SU-DHL-6 (cell line): ENCODE results near the gene OSBPL7.

ENCODE experiments used
- H2AFZ ChIP-seq: fragments of 200-600 bp; sonication (generic); 2 replicates; pipeline ENCODE4 v1.6.1; 2014; ENCODE audit warnings: low read depth, mild to moderate bottlenecking, moderate library complexity, mixed read lengths, antibody characterized with exemption, low read length; ENCODE audit not compliant: severe bottlenecking
- H3F3A ChIP-seq: fragments of 200-600 bp; shearing (Covaris generic); 2 replicates; pipeline ENCODE4 v1.6.0; 2016; ENCODE audit warnings: antibody characterized with exemption, mild to moderate bottlenecking; ENCODE audit not compliant: insufficient read depth
- H3K27ac ChIP-seq: fragments of 200-600 bp; sonication (generic); 2 replicates; pipeline ENCODE4 v1.5.1; 2016; ENCODE audit warnings: low read depth, mild to moderate bottlenecking, low read length, moderate library complexity, mixed read lengths
- H3K27me3 ChIP-seq: fragments of 200-600 bp; sonication (generic), shearing (Covaris generic); 2 replicates; pipeline ENCODE4 v1.6.0; 2014; ENCODE audit warnings: mild to moderate bottlenecking, low read length
- H3K36me3 ChIP-seq: fragments of 200-600 bp; sonication (generic); 2 replicates; pipeline ENCODE4 v1.6.1; 2014; ENCODE audit warnings: mild to moderate bottlenecking, low read length, mixed read lengths
- H3K4me2 ChIP-seq: fragments of 300-600, 200-600 bp; shearing (Covaris generic), sonication (generic); 2 replicates; pipeline ENCODE4 v1.6.0; 2014; ENCODE audit warnings: low read length, low read depth, mild to moderate bottlenecking; ENCODE audit not compliant: poor library complexity, severe bottlenecking
- H3K4me3 ChIP-seq: fragments of 200-600 bp; sonication (generic); 2 replicates; pipeline ENCODE4 v1.5.1; 2014; ENCODE audit warnings: antibody characterized with exemption, low read length, mild to moderate bottlenecking, mixed read lengths; ENCODE audit not compliant: insufficient read depth, poor library complexity, severe bottlenecking
- H3K79me2 ChIP-seq: fragments of 200-600 bp; sonication (generic); 2 replicates; pipeline ENCODE4 v1.6.1; 2014; ENCODE audit warnings: mild to moderate bottlenecking, low read length, moderate library complexity; ENCODE audit not compliant: insufficient read depth
- H3K9ac ChIP-seq: fragments of 200-600 bp; sonication (generic); 2 replicates; pipeline ENCODE4 v1.7.0; 2014; ENCODE audit warnings: mild to moderate bottlenecking, low read length
- H3K9me2 ChIP-seq: fragments of 200-600 bp; sonication (generic); replicated peaks from 2 replicates; pipeline ENCODE4 v1.6.1; 2014; ENCODE audit warnings: low read length; ENCODE audit not compliant: insufficient read depth
- H3K9me3 ChIP-seq: fragments of 200-600 bp; sonication (generic); 2 replicates; pipeline ENCODE4 v1.6.1; 2014; ENCODE audit warnings: low read length, mixed read lengths; ENCODE audit not compliant: insufficient read depth
- H4K20me1 ChIP-seq: fragments of 200-600 bp; sonication (generic); 2 replicates; pipeline ENCODE4 v1.6.1; 2014; ENCODE audit warnings: low read depth, mild to moderate bottlenecking, antibody characterized with exemption, low read length, moderate library complexity, mixed read lengths
- EZH2phosphoT487 ChIP-seq: fragments of 200-600 bp; sonication (generic), shearing (Covaris generic); conservative IDR thresholded peaks from 2 replicates; pipeline ENCODE4 v1.6.1; 2018; ENCODE audit warnings: mild to moderate bottlenecking, antibody characterized with exemption, low read length, moderate library complexity, mixed read lengths
- TF ChIP-seq, protein P1 (sequence below): fragments of 200-600 bp; sonication (generic); IDR thresholded peaks from one replicate; pipeline ENCODE4 v1.5.1; 2017; ENCODE audit warnings: antibody characterized with exemption, mild to moderate bottlenecking, low read length, moderate library complexity; ENCODE audit not compliant: insufficient read depth, poor library complexity, severe bottlenecking

The OSBPL7 gene

DNA sequence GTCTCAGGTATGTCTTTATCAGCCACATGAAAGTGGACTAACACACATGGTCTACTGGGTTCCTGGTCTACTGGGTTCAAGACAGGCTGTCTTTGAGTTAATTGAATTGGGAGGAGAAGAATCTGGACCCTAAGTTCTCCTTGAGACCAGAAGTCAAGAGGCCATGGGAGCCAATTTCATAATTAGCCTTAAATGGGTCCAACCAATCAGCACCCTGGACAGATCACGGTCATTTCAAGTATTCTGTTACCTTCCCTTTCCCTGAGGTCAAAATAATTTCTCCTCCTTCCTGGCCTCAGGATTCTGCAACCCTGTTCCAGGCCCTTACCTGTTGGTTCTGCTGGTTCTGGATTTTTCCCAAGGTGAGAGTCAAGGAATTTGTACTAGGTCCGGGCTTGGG, 23.8 kb downstream of the OSBPL7 start:
- H3K36me3 ChIP-seq, result no peaks in the 10 kb centered on the region
- no peak overlapping the region for H3K9ac ChIP-seq
- H3K4me3 ChIP-seq, result no peak overlapping the region
- no peaks in the 10 kb centered on the region for H3K9me2 ChIP-seq
- no peaks in the 10 kb centered on the region for H3F3A ChIP-seq
- no peaks in the 10 kb centered on the region for H3K79me2 ChIP-seq
- no peak overlapping the region for H3K27ac ChIP-seq
- TF ChIP-seq, protein P1, sequence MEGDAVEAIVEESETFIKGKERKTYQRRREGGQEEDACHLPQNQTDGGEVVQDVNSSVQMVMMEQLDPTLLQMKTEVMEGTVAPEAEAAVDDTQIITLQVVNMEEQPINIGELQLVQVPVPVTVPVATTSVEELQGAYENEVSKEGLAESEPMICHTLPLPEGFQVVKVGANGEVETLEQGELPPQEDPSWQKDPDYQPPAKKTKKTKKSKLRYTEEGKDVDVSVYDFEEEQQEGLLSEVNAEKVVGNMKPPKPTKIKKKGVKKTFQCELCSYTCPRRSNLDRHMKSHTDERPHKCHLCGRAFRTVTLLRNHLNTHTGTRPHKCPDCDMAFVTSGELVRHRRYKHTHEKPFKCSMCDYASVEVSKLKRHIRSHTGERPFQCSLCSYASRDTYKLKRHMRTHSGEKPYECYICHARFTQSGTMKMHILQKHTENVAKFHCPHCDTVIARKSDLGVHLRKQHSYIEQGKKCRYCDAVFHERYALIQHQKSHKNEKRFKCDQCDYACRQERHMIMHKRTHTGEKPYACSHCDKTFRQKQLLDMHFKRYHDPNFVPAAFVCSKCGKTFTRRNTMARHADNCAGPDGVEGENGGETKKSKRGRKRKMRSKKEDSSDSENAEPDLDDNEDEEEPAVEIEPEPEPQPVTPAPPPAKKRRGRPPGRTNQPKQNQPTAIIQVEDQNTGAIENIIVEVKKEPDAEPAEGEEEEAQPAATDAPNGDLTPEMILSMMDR, result no peak
- TF ChIP-seq EZH2phosphoT487, result no peak
- H3K4me2 ChIP-seq, result no peak overlapping the region
- no peaks in the 10 kb centered on the region for H3K27me3 ChIP-seq
- H4K20me1 ChIP-seq, result no peaks in the 10 kb centered on the region
- no peak overlapping the region for H2AFZ ChIP-seq
- no peaks in the 10 kb centered on the region for H3K9me3 ChIP-seq

DNA sequence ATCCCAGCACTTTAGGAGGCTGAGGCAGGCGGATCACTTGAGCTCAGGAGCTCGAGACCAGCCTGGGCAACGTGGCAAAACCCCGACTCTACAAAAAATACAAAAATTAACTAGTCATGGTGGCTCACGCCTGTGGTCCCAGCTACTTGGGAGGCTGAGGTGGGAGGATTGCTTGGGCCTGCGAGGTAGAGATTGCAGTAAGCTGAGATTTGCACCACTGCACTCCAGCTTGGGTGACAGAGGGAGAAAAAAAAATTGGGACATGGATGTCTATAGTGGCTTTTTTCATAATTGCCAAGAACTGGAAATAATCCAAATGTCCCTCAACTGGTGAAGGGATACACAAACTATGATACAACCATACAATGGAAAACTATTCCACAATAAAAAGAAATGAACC, 28.6 kb downstream of the OSBPL7 start:
- Histone ChIP-seq H3K27me3 (0 out of 2 replicates have a peak, but pooled peaks cover 3% of the 10 kb centered on the region), H3K9me3 (no peaks in the 10 kb centered on the region), H3F3A (no peaks in the 10 kb centered on the region), H4K20me1 (no peaks in the 10 kb centered on the region), H3K27ac (no peak overlapping the region), H3K79me2 (no peaks in the 10 kb centered on the region), H3K4me2 (no peak overlapping the region), H3K4me3 (no peak overlapping the region), H2AFZ (no peak overlapping the region), H3K36me3 (no peaks in the 10 kb centered on the region), H3K9ac (no peak overlapping the region), H3K9me2 (no peaks in the 10 kb centered on the region)
- TF ChIP-seq, protein P1, result no peak
- no peak for TF ChIP-seq EZH2phosphoT487

GRCh38 chr17:47792457-47792856, 29.1 kb downstream of the OSBPL7 start:
- 0 out of 2 replicates have a peak, but pooled peaks cover 3% of the 10 kb centered on the region for H3K27me3 ChIP-seq
- no peak overlapping the region for H3K4me2 ChIP-seq
- H3K36me3 ChIP-seq, result no peaks in the 10 kb centered on the region
- no peaks in the 10 kb centered on the region for H3F3A ChIP-seq
- no peaks in the 10 kb centered on the region for H3K9me3 ChIP-seq
- no peaks in the 10 kb centered on the region for H4K20me1 ChIP-seq
- TF ChIP-seq, protein P1, result no peak
- TF ChIP-seq EZH2phosphoT487, result no peak
- H3K9ac ChIP-seq, result no peak overlapping the region
- H3K4me3 ChIP-seq, result no peak overlapping the region
- no peak overlapping the region for H3K27ac ChIP-seq
- H2AFZ ChIP-seq, result no peak overlapping the region
- no peaks in the 10 kb centered on the region for H3K79me2 ChIP-seq
- H3K9me2 ChIP-seq, result no peaks in the 10 kb centered on the region
